ENCODE data around the gene MTA1.

MTA1 gene

GRCh38 chr14:105411017-105411941 lies 8.3 kb upstream of the MTA1 start:
- no peak for DNase-seq

- no peak for DNase-seq
Observed at GRCh38 chr14:105411985-105412770, 7.4 kb upstream of the MTA1 start.

- no peak for DNase-seq
Observed at GRCh38 chr14:105412771-105413543, 6.7 kb upstream of the MTA1 start.

- no peak for DNase-seq
Observed at GRCh38 chr14:105413544-105413886, 6.1 kb upstream of the MTA1 start.

DNA sequence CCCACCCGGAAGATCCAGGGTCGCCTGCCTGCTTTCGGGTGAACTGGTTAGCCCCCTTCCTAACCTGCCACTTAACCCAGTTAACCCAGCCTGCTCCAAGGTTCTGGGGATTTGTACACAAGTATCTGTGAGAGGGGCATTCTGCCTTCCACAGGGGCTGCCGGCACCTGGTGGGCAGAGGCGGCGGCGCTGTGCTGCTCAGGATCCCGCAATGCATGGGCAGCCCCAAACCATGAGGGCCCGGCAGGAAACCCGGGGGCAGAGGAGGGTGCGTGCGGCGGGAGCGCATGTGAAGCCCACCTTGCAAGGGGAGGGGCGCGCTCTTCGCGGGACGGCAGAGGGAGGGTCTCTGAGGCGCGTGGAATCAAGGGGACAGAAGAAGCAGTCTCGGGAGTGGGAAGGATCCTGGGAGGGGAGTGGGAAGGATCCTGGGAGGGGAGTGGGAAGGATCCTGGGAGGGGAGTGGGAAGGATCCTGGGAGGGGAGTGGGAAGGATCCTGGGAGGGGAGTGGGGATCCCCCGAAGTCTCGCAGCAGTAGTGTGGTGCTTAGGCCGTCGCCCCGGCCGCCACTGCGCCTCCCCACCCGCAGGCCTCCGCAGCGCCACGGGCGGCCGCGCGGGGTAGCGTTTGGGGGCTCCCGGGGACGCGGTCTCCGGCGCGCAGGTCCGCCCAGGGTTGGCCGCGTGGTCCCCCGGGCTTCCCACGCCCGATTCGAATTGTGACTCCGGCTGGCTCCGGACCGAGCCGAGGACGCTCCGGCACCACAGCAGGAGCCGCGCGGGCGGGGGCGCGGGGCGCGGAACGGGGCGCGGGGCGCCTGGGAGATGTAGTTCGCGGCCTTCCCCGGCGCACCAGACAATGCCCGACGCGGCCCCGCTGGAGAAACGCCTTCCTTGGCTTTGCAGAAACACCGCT lies 4.9 kb upstream of the MTA1 start:
- no peak for DNase-seq

- no peak for DNase-seq
Observed at GRCh38 chr14:105415481-105416428, 3.9 kb upstream of the MTA1 start.

- DNase-seq: no peak
Observed at GRCh38 chr14:105416671-105417070, 3.0 kb upstream of the MTA1 start.

- DNase-seq: no peak
Observed at GRCh38 chr14:105417690-105418121, 1.9 kb upstream of the MTA1 start.

DNA sequence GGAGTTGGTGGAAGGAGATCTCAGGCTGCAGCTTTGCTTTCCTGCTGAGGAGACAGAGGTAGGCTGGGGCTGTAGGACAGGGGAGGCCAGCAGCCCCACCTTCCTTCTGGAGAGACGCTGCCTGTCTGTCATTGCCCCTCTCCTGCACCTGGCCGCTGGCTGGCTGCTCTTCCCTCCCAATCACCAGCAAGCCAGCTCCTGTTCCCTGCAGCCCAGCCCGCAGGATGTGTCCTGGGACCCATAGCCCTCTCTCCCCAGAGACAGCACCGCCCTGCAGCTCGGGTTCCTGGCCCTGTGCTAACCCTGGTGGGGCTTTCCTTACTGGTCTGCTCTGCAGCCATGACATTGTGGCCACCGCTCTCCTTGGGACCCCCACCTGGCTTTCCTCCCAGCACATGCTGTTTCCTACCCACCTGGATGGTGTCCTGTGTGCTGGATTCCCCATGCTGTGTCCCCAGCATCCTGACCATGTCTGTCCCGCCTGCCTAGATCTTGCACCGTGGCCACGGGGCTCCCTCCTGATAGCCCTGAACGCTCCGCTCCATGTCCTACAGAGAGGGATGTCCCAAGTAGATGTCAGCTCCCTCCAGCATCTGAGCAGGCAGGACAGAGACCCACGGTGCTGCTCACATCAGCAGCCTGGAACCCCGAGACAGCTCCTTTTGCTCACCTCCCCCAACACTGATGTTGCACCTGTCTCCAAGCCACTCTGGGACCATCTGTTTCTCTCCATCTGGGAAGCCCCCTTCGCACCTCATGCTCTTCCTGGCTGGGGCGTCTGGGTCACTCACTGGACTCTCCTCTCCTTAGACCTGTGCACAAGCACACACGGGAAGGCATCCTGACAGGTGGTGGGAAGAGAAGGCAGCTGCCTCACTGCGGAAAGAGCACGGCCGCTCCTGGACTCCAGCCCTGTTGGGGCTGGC lies 1.1 kb upstream of the MTA1 start:
- no peak for DNase-seq

- DNase-seq: no peak
Observed at GRCh38 chr14:105420101-105420973, 710 bp downstream of the MTA1 start.

- no peak for DNase-seq
Observed at GRCh38 chr14:105420974-105421674, 1.5 kb downstream of the MTA1 start.

GRCh38 chr14:105421723-105422615 lies 2.3 kb downstream of the MTA1 start:
- no peak for DNase-seq

- DNase-seq: no peak
Observed at GRCh38 chr14:105422695-105423487, 3.3 kb downstream of the MTA1 start.

DNA sequence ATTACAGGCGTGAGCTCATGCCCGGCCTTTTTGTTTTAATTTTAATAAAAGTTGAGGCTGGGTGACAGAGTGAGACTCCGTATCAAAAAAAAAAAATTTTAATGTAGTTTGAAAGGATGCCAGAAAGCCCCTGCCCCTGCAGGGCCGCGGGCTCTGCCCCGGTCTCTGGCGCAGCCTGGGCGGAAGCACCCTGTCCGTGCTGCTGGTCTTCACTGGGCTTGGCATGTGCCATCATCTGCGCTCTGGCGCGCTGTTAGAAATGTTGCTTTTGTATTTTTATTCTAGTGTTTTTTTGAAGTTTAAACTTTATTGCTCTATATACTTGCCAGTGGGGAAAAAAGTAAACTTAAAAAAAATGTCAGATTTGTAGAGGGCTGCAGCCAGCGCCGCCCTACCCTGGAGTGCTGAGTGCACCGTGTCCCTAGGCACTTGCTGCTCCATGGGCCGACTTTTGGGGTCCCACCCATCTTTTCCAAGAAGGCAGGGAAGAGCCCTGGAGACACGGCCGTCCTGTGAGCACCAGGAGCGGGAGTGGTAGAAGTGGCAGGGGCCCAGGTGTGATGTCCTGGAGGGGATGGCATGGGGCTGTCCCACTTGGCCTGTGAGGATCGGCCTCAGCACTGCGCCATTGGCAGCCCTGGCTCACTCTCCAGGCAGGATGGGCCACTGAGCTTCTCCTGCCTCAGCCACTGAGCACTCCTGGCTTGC lies 4.0 kb downstream of the MTA1 start:
- DNase-seq: no peak

DNA sequence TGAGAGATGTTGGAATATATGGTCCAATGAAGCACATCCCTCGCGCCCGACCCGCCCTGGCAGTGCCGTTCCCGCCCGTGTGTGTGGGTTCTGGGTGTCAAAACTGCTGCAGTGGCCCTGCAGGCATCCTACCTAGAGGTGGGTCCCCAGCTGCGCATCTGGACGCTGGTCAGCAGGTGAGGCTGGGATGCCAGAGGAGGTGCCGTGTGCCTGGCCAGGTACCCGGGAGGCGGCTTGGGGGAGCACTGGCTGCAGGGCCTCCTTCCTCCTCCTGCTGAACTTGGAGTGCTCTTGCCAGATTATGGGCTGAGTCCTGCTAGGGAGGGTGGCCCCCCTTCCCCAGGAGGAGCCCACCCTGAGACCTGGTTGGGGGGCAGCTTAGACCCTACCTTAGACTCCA lies 5.2 kb downstream of the MTA1 start:
- DNase-seq: no peak

All from NCI-H187 treated with DMSO at 0.1 percent for 48 hours (cell line).